Measurements from ENCODE around the gene SKIDA1.

DNA sequence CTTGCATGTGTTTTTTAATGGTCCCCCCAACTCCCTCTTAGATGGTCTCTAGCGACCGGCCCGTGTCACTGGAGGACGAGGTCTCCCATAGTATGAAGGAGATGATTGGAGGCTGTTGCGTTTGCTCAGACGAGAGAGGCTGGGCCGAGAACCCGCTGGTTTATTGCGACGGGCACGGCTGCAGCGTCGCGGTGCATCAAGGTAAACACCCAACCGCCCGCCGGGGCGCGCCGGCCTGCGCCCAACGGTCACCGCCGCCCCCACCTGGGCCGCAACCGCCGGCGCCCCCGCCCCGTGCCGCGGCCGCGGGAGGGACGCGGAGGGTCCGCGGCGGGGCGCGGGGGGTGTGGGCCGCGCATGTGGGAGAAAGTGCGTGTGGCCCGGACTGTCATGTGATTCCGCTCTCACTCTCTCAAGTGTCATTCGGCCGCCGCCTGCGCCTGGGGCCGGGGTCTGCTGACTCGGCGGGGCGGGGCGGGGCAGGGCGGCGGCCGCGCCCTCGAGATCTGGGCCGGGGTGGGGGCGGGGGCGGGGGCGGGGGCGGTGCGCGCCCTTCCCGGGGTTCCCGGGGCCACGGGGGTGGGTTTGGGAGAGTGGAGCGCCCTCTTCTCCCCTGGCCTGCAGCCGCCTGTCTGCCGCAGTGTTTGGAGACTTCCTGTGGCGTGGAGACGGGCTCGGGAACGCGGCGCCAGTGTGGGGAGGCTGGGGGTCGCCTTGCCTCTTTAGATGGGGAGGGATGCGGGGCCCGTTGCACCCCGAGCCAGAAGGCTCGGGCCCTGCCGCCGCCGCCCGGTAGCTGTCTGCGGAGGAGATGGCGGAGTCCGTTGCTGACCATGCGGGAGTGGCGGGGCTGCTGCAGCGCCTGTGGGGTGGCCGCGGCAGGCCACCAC lies 9.4 kb upstream of the SKIDA1 start:
- TF ChIP-seq EZH2 (IDR thresholded peaks at IDR 0.05) = no peak
- no peak for TF ChIP-seq POLR2AphosphoS5 (IDR thresholded peaks at IDR 0.05; ENCODE audit: borderline replicate concordance, low read depth, low read length)

Measured in SK-N-MC (cell line).